GM10248 (cell line): Measurements from ENCODE around the gene TBC1D24.

Experiments used
- CTCF ChIA-PET: fragments of 300-600 bp; sonication (Branson Sonifier 250); formaldehyde crosslinking; extraction: SDS; loops from one replicate; lab custom pipeline; 2021; ENCODE audit warnings: antibody characterized with exemption; lab: Yijun Ruan, JAX
- POLR2A ChIA-PET: fragments of 350-650 bp; sonication (Branson Sonifier 250); formaldehyde crosslinking; extraction: SDS; loops from one replicate; lab custom pipeline; 2020; ENCODE audit warnings: antibody characterized with exemption; lab: Yijun Ruan, JAX
- DNase-seq: peaks from one replicate; pipeline ENCODE4 v3.0.0; 2012; ENCODE audit errors: extremely low spot score
- TF ChIP-seq, protein P1 (sequence below): IDR thresholded peaks from 2 replicates; pipeline ENCODE4 v1.5.1; 2012; ENCODE audit warnings: mild to moderate bottlenecking, low read depth; ENCODE audit errors: extremely low read depth, missing control alignments, control extremely low read depth

The TBC1D24 gene

DNA sequence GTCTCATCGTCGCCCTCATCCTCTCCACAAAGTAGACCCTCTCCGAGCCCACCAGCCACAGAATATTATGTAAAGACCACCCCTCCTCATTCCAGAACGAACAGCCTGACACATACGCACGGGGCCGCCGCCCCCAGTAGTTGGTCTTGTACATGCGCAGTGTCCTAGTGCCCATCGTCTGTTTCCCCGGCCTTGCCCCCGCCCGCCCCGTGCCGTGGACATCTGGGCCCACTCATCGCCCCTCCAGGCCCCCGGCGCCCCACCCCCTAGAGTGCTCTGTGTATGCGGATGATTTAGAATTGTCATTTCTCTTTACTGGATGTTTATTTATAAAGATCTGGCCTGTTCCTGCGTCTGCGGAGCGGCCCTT, 44.8 kb downstream of the TBC1D24 start:
- ChIA-PET POLR2A (interaction anchor here (0.6 to 1.7 kb wide), 7 partner anchors 9 to 348 kb away, joined by 3 to 9 read pairs (median 4); partner anchors contain the start of gene CEMP1), CTCF (interaction anchor here (1.4 kb wide), 1 partner anchor 18 kb away, joined by 3 read pairs; no protein-coding TSS in a partner anchor)
- TF ChIP-seq, protein P1, sequence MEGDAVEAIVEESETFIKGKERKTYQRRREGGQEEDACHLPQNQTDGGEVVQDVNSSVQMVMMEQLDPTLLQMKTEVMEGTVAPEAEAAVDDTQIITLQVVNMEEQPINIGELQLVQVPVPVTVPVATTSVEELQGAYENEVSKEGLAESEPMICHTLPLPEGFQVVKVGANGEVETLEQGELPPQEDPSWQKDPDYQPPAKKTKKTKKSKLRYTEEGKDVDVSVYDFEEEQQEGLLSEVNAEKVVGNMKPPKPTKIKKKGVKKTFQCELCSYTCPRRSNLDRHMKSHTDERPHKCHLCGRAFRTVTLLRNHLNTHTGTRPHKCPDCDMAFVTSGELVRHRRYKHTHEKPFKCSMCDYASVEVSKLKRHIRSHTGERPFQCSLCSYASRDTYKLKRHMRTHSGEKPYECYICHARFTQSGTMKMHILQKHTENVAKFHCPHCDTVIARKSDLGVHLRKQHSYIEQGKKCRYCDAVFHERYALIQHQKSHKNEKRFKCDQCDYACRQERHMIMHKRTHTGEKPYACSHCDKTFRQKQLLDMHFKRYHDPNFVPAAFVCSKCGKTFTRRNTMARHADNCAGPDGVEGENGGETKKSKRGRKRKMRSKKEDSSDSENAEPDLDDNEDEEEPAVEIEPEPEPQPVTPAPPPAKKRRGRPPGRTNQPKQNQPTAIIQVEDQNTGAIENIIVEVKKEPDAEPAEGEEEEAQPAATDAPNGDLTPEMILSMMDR, result no peak
- DNase-seq, result no peak

DNA sequence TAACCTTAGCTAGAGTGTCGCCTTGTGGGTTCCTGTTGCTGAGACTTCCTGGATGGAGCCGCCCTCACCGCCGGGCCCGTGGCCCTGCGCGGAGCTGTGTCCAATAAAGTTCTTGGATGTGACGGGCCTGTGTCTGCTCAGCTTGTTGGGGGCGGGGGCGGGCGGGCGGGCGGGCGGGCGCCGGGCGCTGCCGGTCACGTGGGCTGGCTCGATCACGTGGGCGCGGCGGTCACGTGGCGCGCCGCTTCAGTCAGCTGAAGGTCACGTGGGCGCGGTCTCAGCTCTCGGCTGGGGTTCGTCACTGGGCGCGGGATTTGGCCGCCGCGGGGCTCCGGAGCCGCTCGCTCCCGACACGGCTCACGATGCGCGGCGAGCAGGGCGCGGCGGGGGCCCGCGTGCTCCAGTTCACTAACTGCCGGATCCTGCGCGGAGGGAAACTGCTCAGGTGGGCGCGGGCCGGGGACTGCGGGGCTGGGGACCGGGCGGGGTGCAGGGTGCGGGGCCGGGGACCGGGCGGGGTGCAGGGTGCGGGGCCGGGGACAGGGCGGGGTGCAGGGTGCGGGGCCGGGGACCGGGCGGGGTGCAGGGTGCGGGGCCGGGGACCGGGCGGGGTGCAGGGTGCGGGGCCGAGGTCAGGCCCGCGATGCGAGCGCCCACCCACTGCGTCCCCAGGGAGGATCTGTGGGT, 45.3 kb downstream of the TBC1D24 start, which contains the start of gene AMDHD2:
Gene AMDHD2, plus strand, starts transcription at position 275 of the 687 bp plus-strand sequence. Its CDS starts 88 bp downstream, at position 363.
- TF ChIP-seq, protein P1, result no peak
- peak; percentile 96 for DNase-seq
- CTCF ChIA-PET, result interaction anchor here (1.4 kb wide), 1 partner anchor 19 kb away, joined by 3 read pairs; no protein-coding TSS in a partner anchor
- POLR2A ChIA-PET, result interaction anchor here (0.6 to 1.7 kb wide), 8 partner anchors 8 to 348 kb away, joined by 3 to 9 read pairs (median 4); partner anchors contain the start of gene CEMP1

GRCh38 chr16:2520784-2521531, 46.0 kb downstream of the TBC1D24 start:
- DNase-seq, result peak; percentile 58
- POLR2A ChIA-PET, result interaction anchor here (1.1 to 1.7 kb wide), 4 partner anchors 8 to 14 kb away, joined by 4 to 9 read pairs (median 5); partner anchors contain the start of gene CEMP1
- TF ChIP-seq, protein P1, result no peak
- CTCF ChIA-PET, result interaction anchor here (1.4 kb wide), 1 partner anchor 19 kb away, joined by 3 read pairs; no protein-coding TSS in a partner anchor

GRCh38 chr16:2523801-2524231, 48.9 kb downstream of the TBC1D24 start:
- CTCF ChIA-PET, result no interaction called here
- no peak for DNase-seq
- TF ChIP-seq, protein P1, result no peak
- POLR2A ChIA-PET, result interaction anchor here (0.6 kb wide), 2 partner anchors 8 to 582 kb away, joined by 6 read pairs; no protein-coding TSS in a partner anchor

GRCh38 chr16:2524339-2524938, 49.5 kb downstream of the TBC1D24 start:
- CTCF ChIA-PET, result no interaction called here
- no peak for DNase-seq
- TF ChIP-seq, protein P1, result no peak
- POLR2A ChIA-PET, result interaction anchor here (0.6 kb wide), 1 partner anchor 9 kb away, joined by 6 read pairs; no protein-coding TSS in a partner anchor

GRCh38 chr16:2526135-2526534, 51.2 kb downstream of the TBC1D24 start:
- TF ChIP-seq, protein P1, result no peak
- POLR2A ChIA-PET, result no interaction called here
- no peak for DNase-seq
- CTCF ChIA-PET, result no interaction called here
